ENCODE measurements around the gene RNPEPL1. TPM values are rescaled to one million over a fixed set of nuclear protein-coding genes. Genes with fewer than 3 reads are reported as not detected.

Gene RNPEPL1
- total RNA-seq, 1 experiment from 2014 or later: 22.6 TPM

DNA sequence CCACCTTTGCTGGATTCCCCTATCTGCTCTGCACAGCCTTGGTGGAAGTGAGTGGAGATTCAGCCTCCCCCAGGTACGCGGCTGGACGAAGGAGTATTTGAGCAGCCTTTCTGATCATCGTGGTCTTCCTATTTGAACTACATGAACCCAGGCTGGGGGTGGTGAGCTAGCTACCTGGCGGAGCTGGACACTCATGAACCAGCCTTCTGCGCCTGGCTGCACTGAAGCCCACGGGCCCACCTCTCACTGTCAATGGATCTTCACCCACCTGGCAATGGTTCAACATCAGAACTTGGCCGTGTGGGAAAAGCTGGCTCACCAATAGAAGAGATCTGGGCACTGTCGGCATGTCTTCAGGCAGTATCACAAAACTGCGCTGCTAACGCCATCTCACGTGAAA, 45.9 kb upstream of the RNPEPL1 start:
- peaks cover 21% of the 10 kb centered on the region for H3K36me3 Mint-ChIP-seq (ENCODE audit: insufficient read depth, unreplicated experiment)
- DNase-seq: no peak
- H3K27ac Mint-ChIP-seq (ENCODE audit: unreplicated experiment): no peak overlapping the region

DNA sequence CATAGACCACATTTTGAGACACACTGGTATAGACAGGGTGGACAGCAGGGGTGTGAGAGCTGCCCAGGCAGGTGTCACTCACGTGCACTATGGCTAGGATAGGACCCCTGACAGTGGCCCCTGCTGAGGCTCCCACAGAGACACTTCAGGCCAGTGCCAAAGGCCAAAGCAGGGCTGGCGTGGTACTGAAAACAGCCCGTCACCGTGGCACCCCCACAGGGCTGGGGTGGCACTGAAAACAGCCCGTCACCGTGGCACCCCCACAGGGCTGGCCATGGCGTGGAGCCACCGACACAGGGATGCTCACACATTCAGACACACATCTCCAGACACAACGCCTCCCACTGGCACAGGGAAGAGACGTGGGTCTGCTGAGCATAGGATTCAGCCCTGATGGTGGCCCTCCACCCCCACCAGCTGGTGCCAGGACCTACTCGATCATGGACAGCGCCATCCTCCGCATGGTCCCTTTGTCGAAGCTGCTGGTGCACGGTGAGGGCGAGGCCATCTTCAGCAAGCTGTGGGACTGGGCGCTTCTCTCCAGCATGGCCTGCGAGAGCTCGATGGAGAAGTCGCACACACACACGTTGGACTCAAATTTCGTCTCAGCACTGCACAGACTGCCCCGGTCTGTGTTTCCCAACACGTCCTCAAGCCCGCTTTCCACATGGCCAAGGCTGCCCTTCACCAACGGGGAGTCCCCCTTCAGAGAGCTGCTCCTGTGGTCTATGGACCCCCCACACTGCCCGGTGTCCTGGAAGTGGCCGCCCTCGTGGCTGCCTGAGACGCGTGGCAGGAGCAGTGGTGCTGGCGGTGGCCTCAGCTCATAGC, 44.6 kb upstream of the RNPEPL1 start:
- Mint-ChIP-seq H3K27ac (ENCODE audit: unreplicated experiment) (no peak overlapping the region), H3K27me3 (ENCODE audit: insufficient read depth, unreplicated experiment) (no peaks in the 10 kb centered on the region), H3K9me3 (ENCODE audit: unreplicated experiment) (peaks cover 21% of the 10 kb centered on the region), H3K4me3 (ENCODE audit: unreplicated experiment) (no peak overlapping the region), H3K4me1 (ENCODE audit: low read depth, unreplicated experiment) (no peaks in the 10 kb centered on the region), H3K36me3 (ENCODE audit: insufficient read depth, unreplicated experiment) (peaks cover 21% of the 10 kb centered on the region)
- intact Hi-C loops (cut with micrococcal nuclease; ENCODE audit: unreplicated experiment): no loop called here
- Histone ChIP-seq H3K9me3 (0 out of 2 replicates have a peak, but pooled peaks cover 3% of the 10 kb centered on the region), H3K4me1 (no peaks in the 10 kb centered on the region), H3K27me3 (replicated peaks; ENCODE audit: control insufficient read depth, insufficient read depth, low read length) (no peaks in the 10 kb centered on the region), H3K36me3 (ENCODE audit: control insufficient read depth, insufficient read depth, low read length) (peaks cover 3% of the 10 kb centered on the region), H3K4me3 (ENCODE audit: low read depth, low read length) (no peak overlapping the region)
- ChIA-PET POLR2A (no interaction called here), CTCF (no interaction called here)
- no TSS peak for BruUV-seq (replicated peaks)
- no peak for DNase-seq
- TF ChIP-seq, protein P1, sequence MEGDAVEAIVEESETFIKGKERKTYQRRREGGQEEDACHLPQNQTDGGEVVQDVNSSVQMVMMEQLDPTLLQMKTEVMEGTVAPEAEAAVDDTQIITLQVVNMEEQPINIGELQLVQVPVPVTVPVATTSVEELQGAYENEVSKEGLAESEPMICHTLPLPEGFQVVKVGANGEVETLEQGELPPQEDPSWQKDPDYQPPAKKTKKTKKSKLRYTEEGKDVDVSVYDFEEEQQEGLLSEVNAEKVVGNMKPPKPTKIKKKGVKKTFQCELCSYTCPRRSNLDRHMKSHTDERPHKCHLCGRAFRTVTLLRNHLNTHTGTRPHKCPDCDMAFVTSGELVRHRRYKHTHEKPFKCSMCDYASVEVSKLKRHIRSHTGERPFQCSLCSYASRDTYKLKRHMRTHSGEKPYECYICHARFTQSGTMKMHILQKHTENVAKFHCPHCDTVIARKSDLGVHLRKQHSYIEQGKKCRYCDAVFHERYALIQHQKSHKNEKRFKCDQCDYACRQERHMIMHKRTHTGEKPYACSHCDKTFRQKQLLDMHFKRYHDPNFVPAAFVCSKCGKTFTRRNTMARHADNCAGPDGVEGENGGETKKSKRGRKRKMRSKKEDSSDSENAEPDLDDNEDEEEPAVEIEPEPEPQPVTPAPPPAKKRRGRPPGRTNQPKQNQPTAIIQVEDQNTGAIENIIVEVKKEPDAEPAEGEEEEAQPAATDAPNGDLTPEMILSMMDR (IDR thresholded peaks at IDR 0.05; ENCODE audit: insufficient read depth in 1 of 2, low read depth in 1 of 2, low read length in 1 of 2, severe bottlenecking in 1 of 2, unreplicated experiment in 1 of 2): no peak

More for the DNA sequence above, 45.9 kb upstream of the RNPEPL1 start:
- no peak overlapping the region for H3K4me3 Mint-ChIP-seq (ENCODE audit: unreplicated experiment)
- ChIA-PET CTCF (no interaction called here), POLR2A (no interaction called here)
- Histone ChIP-seq H3K9me3 (0 out of 2 replicates have a peak, but pooled peaks cover 3% of the 10 kb centered on the region), H3K4me3 (ENCODE audit: low read depth, low read length) (no peak overlapping the region), H3K27me3 (replicated peaks; ENCODE audit: control insufficient read depth, insufficient read depth, low read length) (no peaks in the 10 kb centered on the region), H3K36me3 (ENCODE audit: control insufficient read depth, insufficient read depth, low read length) (peaks cover 3% of the 10 kb centered on the region), H3K4me1 (no peaks in the 10 kb centered on the region)
- intact Hi-C loops (cut with micrococcal nuclease; ENCODE audit: unreplicated experiment): no loop called here
- no peaks in the 10 kb centered on the region for H3K4me1 Mint-ChIP-seq (ENCODE audit: low read depth, unreplicated experiment)
- peaks cover 17% of the 10 kb centered on the region for H3K9me3 Mint-ChIP-seq (ENCODE audit: unreplicated experiment)
- no TSS peak for BruUV-seq (replicated peaks)
- TF ChIP-seq, protein P1 (IDR thresholded peaks at IDR 0.05; ENCODE audit: insufficient read depth in 1 of 2, low read depth in 1 of 2, low read length in 1 of 2, severe bottlenecking in 1 of 2, unreplicated experiment in 1 of 2): no peak
- no peaks in the 10 kb centered on the region for H3K27me3 Mint-ChIP-seq (ENCODE audit: insufficient read depth, unreplicated experiment)

DNA sequence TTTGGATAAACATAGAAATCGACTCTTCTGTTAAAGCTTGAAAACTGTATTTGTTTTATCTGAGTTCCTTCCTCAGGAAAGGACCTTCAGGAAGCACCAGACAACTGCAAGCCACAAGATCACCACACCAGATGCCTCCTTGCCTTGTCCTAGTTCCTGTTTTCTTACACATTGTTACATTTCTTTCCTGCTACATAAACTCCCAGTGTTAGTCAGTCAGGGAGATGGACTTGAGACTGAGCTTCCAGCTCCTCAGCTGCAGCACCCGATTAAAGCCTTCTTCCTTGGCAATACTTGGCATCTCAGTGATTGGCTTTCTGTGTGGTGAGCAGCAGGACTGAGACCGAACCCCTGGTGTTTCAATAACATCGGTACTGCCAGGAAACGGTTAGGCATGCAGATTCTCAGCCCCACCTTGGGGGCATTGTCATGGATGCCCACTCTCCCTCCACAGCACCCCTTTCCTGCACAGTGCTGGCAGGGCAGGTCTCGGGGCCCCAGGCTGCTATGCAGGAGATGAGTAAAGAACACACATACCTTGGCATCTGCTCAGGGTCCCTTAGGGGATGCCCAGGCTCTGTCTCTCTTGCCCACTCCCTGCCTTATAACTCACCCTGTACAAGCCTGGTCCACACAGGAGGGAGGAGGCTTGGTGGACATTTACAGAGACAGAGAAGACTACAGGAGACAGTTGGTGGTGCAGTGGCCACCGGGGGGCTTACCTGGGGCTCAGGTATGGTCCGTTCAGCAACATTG, 43.1 kb upstream of the RNPEPL1 start:
- TF ChIP-seq, protein P1 (IDR thresholded peaks at IDR 0.05; ENCODE audit: insufficient read depth in 1 of 2, low read depth in 1 of 2, low read length in 1 of 2, severe bottlenecking in 1 of 2, unreplicated experiment in 1 of 2): no peak
- Histone ChIP-seq H3K4me3 (ENCODE audit: low read depth, low read length) (no peak overlapping the region), H3K27me3 (replicated peaks; ENCODE audit: control insufficient read depth, insufficient read depth, low read length) (no peaks in the 10 kb centered on the region), H3K36me3 (ENCODE audit: control insufficient read depth, insufficient read depth, low read length) (peaks cover 3% of the 10 kb centered on the region), H3K4me1 (no peaks in the 10 kb centered on the region), H3K9me3 (0 out of 2 replicates have a peak, but pooled peaks cover 3% of the 10 kb centered on the region)
- no TSS peak for BruUV-seq (replicated peaks)
- intact Hi-C loops (cut with micrococcal nuclease; ENCODE audit: unreplicated experiment): no loop called here
- no peaks in the 10 kb centered on the region for H3K27me3 Mint-ChIP-seq (ENCODE audit: insufficient read depth, unreplicated experiment)
- H3K4me1 Mint-ChIP-seq (ENCODE audit: low read depth, unreplicated experiment): no peaks in the 10 kb centered on the region
- H3K9me3 Mint-ChIP-seq (ENCODE audit: unreplicated experiment): peaks cover 29% of the 10 kb centered on the region
- no peak for DNase-seq
- peaks cover 26% of the 10 kb centered on the region for H3K36me3 Mint-ChIP-seq (ENCODE audit: insufficient read depth, unreplicated experiment)
- H3K27ac Mint-ChIP-seq (ENCODE audit: unreplicated experiment): no peak overlapping the region
- no peak overlapping the region for H3K4me3 Mint-ChIP-seq (ENCODE audit: unreplicated experiment)
- POLR2A ChIA-PET: no interaction called here
- CTCF ChIA-PET: no interaction called here
